Heart left ventricle (tissue), 16 donors: ENCODE results near the gene KDM4B. TPM values are rescaled to one million over a fixed set of nuclear protein-coding genes. Genes with fewer than 3 reads are reported as not detected.
"Not testable (repeated sequence)": the region's sequence is repeated elsewhere in the genome, so short reads cannot be mapped to it uniquely, and the experiment has no call there.

ENCODE experiments used
- ATAC-seq, 4 donors: fragments of 200-7000 bp; cut with Tn5 transposase; one replicate each; pipeline ENCODE4 v1.9.1; 2020 to 2022; ENCODE audit warnings: moderate library complexity in 4 of 4, mild to moderate bottlenecking in 3 of 4, moderate number of reproducible peaks in 1 of 4
- DNase-seq, 5 donors: peaks; one replicate each; pipeline ENCODE4 v3.0.0-alpha.2; 2020
- H3K27ac ChIP-seq, 12 donors: fragments of 200-600 bp; sonication (generic) in 4 of 12; one replicate each; pipeline versions ENCODE4 v1.5.0 to v1.8.0; 2016 to 2022; ENCODE audit warnings: mild to moderate bottlenecking in 2 of 12
- H3K27me3 ChIP-seq, 9 donors: fragments of 200-600 bp; sonication (generic) in 2 of 9; one replicate each; pipeline versions ENCODE4 v1.5.1 to v1.8.0; 2016 to 2022; ENCODE audit warnings: mild to moderate bottlenecking in 3 of 9
- H3K36me3 ChIP-seq, 9 donors: fragments of 200-600 bp; sonication (generic) in 2 of 9; one replicate each; pipeline versions ENCODE4 v1.5.0 to v1.8.0; 2018 to 2022; ENCODE audit warnings: mild to moderate bottlenecking in 2 of 9
- H3K4me1 ChIP-seq, 12 donors: fragments of 200-600 bp; sonication (generic) in 4 of 12; one replicate each; pipeline versions ENCODE4 v1.5.0 to v1.8.0; 2016 to 2022; ENCODE audit warnings: mild to moderate bottlenecking in 3 of 12
- H3K4me3 ChIP-seq, 12 donors: fragments of 200-600 bp; sonication (generic) in 4 of 12; one replicate each; pipeline versions ENCODE4 v1.5.0 to v1.8.0; 2017 to 2022; ENCODE audit warnings: mild to moderate bottlenecking in 9 of 12, moderate library complexity in 4 of 12
- H3K9me3 ChIP-seq, 12 donors: fragments of 200-600 bp; sonication (generic) in 4 of 12; one replicate each; pipeline versions ENCODE4 v1.5.0 to v1.8.0; 2016 to 2022; ENCODE audit warnings: mild to moderate bottlenecking in 1 of 12
- CTCF ChIP-seq, 12 donors: fragments of 200-600 bp; sonication (generic) in 4 of 12; IDR thresholded peaks; one replicate each; pipeline versions ENCODE4 v1.5.0 to v1.8.0; 2018 to 2022; ENCODE audit warnings: antibody characterized with exemption in 12 of 12, mild to moderate bottlenecking in 5 of 12
- POLR2A ChIP-seq, 2 donors: fragments of 450-650 bp; IDR thresholded peaks; one replicate each; pipeline ENCODE4 v1.6.1; 2017; ENCODE audit warnings: antibody characterized with exemption in 2 of 2, mild to moderate bottlenecking in 2 of 2, moderate library complexity in 2 of 2
- WGBS, 4 donors: extraction: QIAGEN DNeasy Blood & Tissue Kit in 2 of 4; methylation state at CpG; one replicate each; pipeline versions ENCODE4 v1.1.5 to v1.1.7; 2013 to 2018; 5-methylcytosine and 5-hydroxymethylcytosine counted together
- intact Hi-C, 10 donors: fragments of 100-400 bp; cut with DNase I; formaldehyde crosslinking; loops; one replicate each; pipeline versions ENCODE4 v1.11.1 to v1.14.2; 2022
- polyA plus RNA-seq, 2 donors: library from polyadenylated mRNA; stranded (reverse); fragments of 200-250 nt; gene quantifications; one replicate each; pipeline ENCODE4 v1.2.3, GENCODE V29; 2013
- total RNA-seq, 9 donors: library from RNA; depleted of rRNA in 2 of 9; stranded (reverse); fragments of >200 nt in 2 of 9; fragmentation: NEBNext Ultra II Directional in 3 of 9; extraction: Animal tissue kit (Norgen Biotek cat#: 25700) in 3 of 9; gene quantifications; one replicate each; pipeline versions ENCODE4 v1.1.0 to v1.2.4, GENCODE V29; 2016 to 2023
- donor health status: ischemic (EF 13 %, LVEDD 7.1; RV severe dilation, severe dysfunction).
- donor health status: healthy with polysubstance abuse.
- donor health status: DM: no; HTN: yes; CAD: no.
- donor health status: DM: no; HTN: no; CAD: no.
- donor health status: ischemic (EF 25% LVEDD 6.9; RV normal size, moderate dysfunction).
- donor health status: ischemic (EF 25% LVEDD 5.7; RV mildly dilated, moderate dysfunction).
- donor health status: healthy.
- donor health status: DM: yes; HTN: yes; CAD: no.
- donor health status: ischemic (EF 35%, LVEDD 5.7; RV mildly dilated, moderate dysfunction).
- donor health status: nonischemic (EF 11% LVEDD 7.7; RV severe dilation, severe dysfunction).
- donor health status: DM: yes; HTN: yes; CAD: no.
- donor health status: PGD.
- donor health status: ischemic (EF 29% LVEDD 5.4; RV normal size, mild dysfunction).
- donor health status: nonischemic (EF 23%, LVEDD 6.1; RV moderate dilation, normal function).

KDM4B gene
- total and polyA plus RNA-seq, 11 donors: 21.5 to 36.5 (median 27.2) TPM

GRCh38 chr19:4952945-4953344 lies 16.0 kb upstream of the KDM4B start:
- no peak overlapping the region for H3K27ac ChIP-seq
- WGBS, 4 donors: 93 to 95% (median 95%) methylated on average over 18 of the region's 18 CpGs
- DNase-seq (no peak), ATAC-seq (no peak)
- TF ChIP-seq POLR2A (IDR thresholded peaks at IDR 0.05) (no peak), CTCF (IDR thresholded peaks at IDR 0.05) (no peak)
- intact Hi-C loops: no loop called here
- peaks cover 0 to 4% (median 0%) of the 10 kb centered on the region in 9 donors for H3K36me3 ChIP-seq
- H3K9me3 ChIP-seq: no peaks in the 10 kb centered on the region
- H3K4me1 ChIP-seq: peaks cover 0 to 3% (median 0%) of the 10 kb centered on the region in 12 donors
- no peak overlapping the region for H3K4me3 ChIP-seq
- no peaks in the 10 kb centered on the region for H3K27me3 ChIP-seq

- peak in 1 of 4 donors; percentile 25 for ATAC-seq
- H3K36me3 ChIP-seq, H3K9me3 ChIP-seq, DNase-seq, intact Hi-C loops, H3K4me3 ChIP-seq, H3K4me1 ChIP-seq, H3K27me3 ChIP-seq, H3K27ac ChIP-seq: not testable (repeated sequence)
- WGBS, 4 donors: 92 to 94% (median 92%) methylated on average over 44 to 46 of the region's 46 CpGs
These were observed 14.4 kb upstream of the KDM4B start for GRCh38 chr19:4954320-4955149.

GRCh38 chr19:4955274-4955673 lies 13.6 kb upstream of the KDM4B start:
- intact Hi-C loops: no loop called here
- H3K9me3 ChIP-seq: no peaks in the 10 kb centered on the region
- WGBS, 4 donors: 95 to 98% (median 97%) methylated on average over 10 of the region's 10 CpGs
- H3K4me3 ChIP-seq: no peak overlapping the region
- TF ChIP-seq CTCF (IDR thresholded peaks at IDR 0.05) (no peak), POLR2A (IDR thresholded peaks at IDR 0.05) (no peak)
- H3K36me3 ChIP-seq: peaks cover 0 to 3% (median 0%) of the 10 kb centered on the region in 9 donors
- H3K27ac ChIP-seq: no peak overlapping the region
- DNase-seq (no peak), ATAC-seq (no peak)
- peaks cover 0 to 3% (median 0%) of the 10 kb centered on the region in 12 donors for H3K4me1 ChIP-seq
- no peaks in the 10 kb centered on the region for H3K27me3 ChIP-seq

GRCh38 chr19:4957981-4958380 lies 10.9 kb upstream of the KDM4B start:
- TF ChIP-seq POLR2A (IDR thresholded peaks at IDR 0.05) (no peak), CTCF (IDR thresholded peaks at IDR 0.05) (no peak)
- no peaks in the 10 kb centered on the region for H3K9me3 ChIP-seq
- H3K4me1 ChIP-seq: no peaks in the 10 kb centered on the region
- H3K27ac ChIP-seq: no peak overlapping the region
- intact Hi-C loops: no loop called here
- 92 to 97% (median 96%) methylated on average over 5 to 8 of the region's 8 CpGs for WGBS, 4 donors
- DNase-seq (no peak), ATAC-seq (no peak)
- peaks cover 0 to 8% (median 0%) of the 10 kb centered on the region in 9 donors for H3K36me3 ChIP-seq
- H3K4me3 ChIP-seq: no peak overlapping the region
- no peaks in the 10 kb centered on the region for H3K27me3 ChIP-seq
